Pancreas (tissue), 10 donors: ENCODE results near the gene CXorf66. TPM values are rescaled to one million over a fixed set of nuclear protein-coding genes. Genes with fewer than 3 reads are reported as not detected.
A peak's percentile ranks its signal among the peaks of the same experiment; 100 is the strongest.

ENCODE experiments used
- ATAC-seq, 4 donors: fragments of 200-7000 bp; cut with Tn5 transposase; one replicate each; pipeline versions ENCODE4 v1.8.0 to v1.9.1; 2020; ENCODE audit warnings: mild to moderate bottlenecking in 4 of 4, moderate library complexity in 4 of 4
- DNase-seq, 6 donors: peaks; one replicate each; pipeline ENCODE4 v3.0.0-alpha.2; 2020
- FAIRE-seq: peaks from 2 replicates; lab custom pipeline; 2012; peaks lifted over from hg19 to GRCh38; lab: Jason Lieb, UNC
- H3K27ac ChIP-seq, 4 donors: fragments of 200-600 bp; sonication (generic); 1 replicate in 3 of 4; 2 replicates in 1 of 4; pipeline versions ENCODE4 v1.5.0 to v1.8.0; 2020
- H3K27me3 ChIP-seq, 4 donors: fragments of 200-600 bp; one replicate each; pipeline ENCODE4 v1.8.0; 2021
- H3K36me3 ChIP-seq, 3 donors: fragments of 200-600 bp; sonication (generic) in 1 of 3; one replicate each; pipeline versions ENCODE4 v1.5.0 to v1.8.0; 2020 to 2021
- H3K4me1 ChIP-seq, 3 donors: fragments of 200-600 bp; one replicate each; pipeline ENCODE4 v1.8.0; 2021
- H3K4me3 ChIP-seq, 4 donors: fragments of 200-600 bp; sonication (generic) in 2 of 4; one replicate each; pipeline versions ENCODE4 v1.5.0 to v1.8.0; 2020 to 2021
- H3K9me3 ChIP-seq, 4 donors: fragments of 200-600 bp; one replicate each; pipeline ENCODE4 v1.8.0; 2021
- CTCF ChIP-seq, 4 donors: fragments of 200-600 bp; sonication (generic) in 3 of 4; IDR thresholded peaks; one replicate each; pipeline versions ENCODE4 v1.5.0 to v1.8.0; 2021; ENCODE audit warnings: antibody characterized with exemption in 4 of 4
- WGBS, 2 donors: extraction: QIAGEN DNeasy Blood & Tissue Kit; methylation state at CpG; one replicate each; pipeline ENCODE4 v1.1.7; 2013; 5-methylcytosine and 5-hydroxymethylcytosine counted together
- intact Hi-C, 3 donors: fragments of 100-400 bp; cut with DNase I; formaldehyde crosslinking; loops; one replicate each; pipeline versions ENCODE4 v1.11.1 to v1.14.2; 2022
- polyA plus RNA-seq, 2 donors: library from polyadenylated mRNA; stranded (reverse); fragments of 200-250 nt; gene quantifications; one replicate each; pipeline ENCODE4 v1.2.3, GENCODE V29; 2013
- total RNA-seq, 6 donors: library from RNA; stranded (reverse); fragmentation: NEBNext Ultra II Directional in 4 of 6; extraction: Animal tissue kit (Norgen Biotek cat#: 25700) in 4 of 6; gene quantifications; one replicate each; pipeline versions ENCODE4 v1.2.1 to v1.2.4, GENCODE V29; 2021 to 2023
- donor health status: healthy with polysubstance abuse.
- donor health status: DM: no; HTN: no; CAD: no; lungs with moderate emphysema.
- donor health status: DM: no; HTN: no; CAD: no.
- donor health status: control.
- donor health status: control.
- donor health status: Bipolar disorder and iron deficiency.
- donor health status: DM: yes; HTN: yes; CAD: no.
- donor health status: DM: no; HTN: no; CAD: no.
- donor health status: DM: no; HTN: no; CAD: no.
- donor health status: DM: yes; HTN: yes; CAD: no.

CXorf66 gene
- total and polyA plus RNA-seq, 8 donors, result not detected

GRCh38 chrX:139932073-139932900 lies 33.0 kb downstream of the CXorf66 start:
- peak overlapping the region; percentile 83 to 95 (median 94) for H3K27ac ChIP-seq
- H3K9me3 ChIP-seq, result no peaks in the 10 kb centered on the region
- intact Hi-C loops, result no loop called here
- ATAC-seq, result peak; percentile 38 to 60 (median 52)
- FAIRE-seq, result no peak
- H3K4me1 ChIP-seq, result no peaks in the 10 kb centered on the region
- WGBS, 2 donors, result 1 to 29% methylated on average over 79 to 105 of the region's 109 CpGs
- no peaks in the 10 kb centered on the region for H3K36me3 ChIP-seq
- H3K4me3 ChIP-seq, result peak overlapping the region; percentile 53 to 67 (median 63)
- H3K27me3 ChIP-seq, result peaks cover 0 to 5% (median 0%) of the 10 kb centered on the region in 4 donors
- DNase-seq, result peak; percentile 21 to 79 (median 44)
- no peak for TF ChIP-seq CTCF (IDR thresholded peaks at IDR 0.05)

GRCh38 chrX:139931646-139932072 lies 33.7 kb downstream of the CXorf66 start:
- no peak for TF ChIP-seq CTCF (IDR thresholded peaks at IDR 0.05)
- peak overlapping the region in 1 of 4 donors; percentile 33 for H3K27ac ChIP-seq
- FAIRE-seq, result no peak
- no peaks in the 10 kb centered on the region for H3K36me3 ChIP-seq
- H3K27me3 ChIP-seq, result peaks cover 0 to 5% (median 0%) of the 10 kb centered on the region in 4 donors
- ATAC-seq, result no peak
- H3K4me1 ChIP-seq, result no peaks in the 10 kb centered on the region
- peak overlapping the region; percentile 24 to 67 (median 63) for H3K4me3 ChIP-seq
- no peaks in the 10 kb centered on the region for H3K9me3 ChIP-seq
- DNase-seq, result peak in 1 of 6 donors; percentile 29
- intact Hi-C loops, result no loop called here
- 0 to 32% methylated on average over 33 of the region's 33 CpGs for WGBS, 2 donors

- Histone ChIP-seq H3K4me3 (peak overlapping the region; percentile 24 to 67 (median 63)), H3K36me3 (no peaks in the 10 kb centered on the region), H3K27me3 (peaks cover 0 to 5% (median 0%) of the 10 kb centered on the region in 4 donors), H3K27ac (no peak overlapping the region), H3K9me3 (no peaks in the 10 kb centered on the region), H3K4me1 (no peaks in the 10 kb centered on the region)
- FAIRE-seq (no peak), ATAC-seq (peak in 3 of 4 donors; percentile 5 to 11 (median 7)), DNase-seq (peak in 4 of 6 donors; percentile 14 to 64 (median 38))
- WGBS, 2 donors, result 2 to 24% methylated on average over 27 of the region's 27 CpGs
- intact Hi-C loops, result no loop called here
- TF ChIP-seq CTCF (IDR thresholded peaks at IDR 0.05), result no peak
These were observed 34.2 kb downstream of the CXorf66 start for GRCh38 chrX:139930916-139931645.

GRCh38 chrX:139930401-139930800 lies 34.9 kb downstream of the CXorf66 start:
- no peak overlapping the region for H3K27ac ChIP-seq
- FAIRE-seq (no peak), ATAC-seq (no peak), DNase-seq (no peak)
- TF ChIP-seq CTCF (IDR thresholded peaks at IDR 0.05), result no peak
- H3K4me3 ChIP-seq, result no peak overlapping the region
- no peaks in the 10 kb centered on the region for H3K9me3 ChIP-seq
- WGBS, 2 donors, result 49 to 79% methylated on average over 4 of the region's 4 CpGs
- intact Hi-C loops, result no loop called here
- H3K36me3 ChIP-seq, result no peaks in the 10 kb centered on the region
- H3K4me1 ChIP-seq, result no peaks in the 10 kb centered on the region
- peaks cover 0 to 5% (median 0%) of the 10 kb centered on the region in 4 donors for H3K27me3 ChIP-seq
